ENCODE data around the gene TMEM130. TPM values are rescaled to one million over a fixed set of nuclear protein-coding genes. Genes with fewer than 3 reads are reported as not detected.

Gene TMEM130
- total and polyA plus RNA-seq, 2 donors (not counting 1 experiment from before 2014, with no cell fraction given) = 0.66 to 2.6 TPM

GRCh38 chr7:98802088-98802780, 67.6 kb downstream of the TMEM130 start:
- Histone ChIP-seq H3K36me3 (ENCODE audit: control insufficient read depth, insufficient read depth, low read length) (no peaks in the 10 kb centered on the region), H3K9me3 (ENCODE audit: control insufficient read depth, insufficient read depth, low read depth, low read length) (no peaks in the 10 kb centered on the region), H2AFZ (ENCODE audit: low read length) (no peak overlapping the region), H3K27me3 (ENCODE audit: control insufficient read depth, insufficient read depth, low read length) (no peaks in the 10 kb centered on the region), H4K20me1 (ENCODE audit: control insufficient read depth, extremely low read depth, insufficient read depth, low read length) (no peaks in the 10 kb centered on the region), H3K27ac (ENCODE audit: insufficient read depth, low read length) (no peak overlapping the region), H3K4me3 (replicated peaks in 1 of 4; ENCODE audit: control extremely low read depth in 1 of 4, insufficient read depth in 1 of 4, low read depth in 3 of 4, low read length in 4 of 4) (no peak overlapping the region), H3K4me2 (ENCODE audit: extremely low read depth, insufficient read depth, low read length) (no peak overlapping the region), H3K4me1 (ENCODE audit: control insufficient read depth, extremely low read depth, insufficient read depth, low read length) (no peaks in the 10 kb centered on the region), H3K9ac (ENCODE audit: insufficient read depth, low read length) (no peak overlapping the region), H3K79me2 (ENCODE audit: control insufficient read depth, insufficient read depth, low read length) (no peaks in the 10 kb centered on the region)
- DNase-seq (ENCODE audit: low read depth in 2 of 2) = peak; percentile 4 to 88
- TF ChIP-seq EZH2 (IDR thresholded peaks at IDR 0.05; ENCODE audit: low read length, missing control alignments) = no peak
- TF ChIP-seq, protein P1, sequence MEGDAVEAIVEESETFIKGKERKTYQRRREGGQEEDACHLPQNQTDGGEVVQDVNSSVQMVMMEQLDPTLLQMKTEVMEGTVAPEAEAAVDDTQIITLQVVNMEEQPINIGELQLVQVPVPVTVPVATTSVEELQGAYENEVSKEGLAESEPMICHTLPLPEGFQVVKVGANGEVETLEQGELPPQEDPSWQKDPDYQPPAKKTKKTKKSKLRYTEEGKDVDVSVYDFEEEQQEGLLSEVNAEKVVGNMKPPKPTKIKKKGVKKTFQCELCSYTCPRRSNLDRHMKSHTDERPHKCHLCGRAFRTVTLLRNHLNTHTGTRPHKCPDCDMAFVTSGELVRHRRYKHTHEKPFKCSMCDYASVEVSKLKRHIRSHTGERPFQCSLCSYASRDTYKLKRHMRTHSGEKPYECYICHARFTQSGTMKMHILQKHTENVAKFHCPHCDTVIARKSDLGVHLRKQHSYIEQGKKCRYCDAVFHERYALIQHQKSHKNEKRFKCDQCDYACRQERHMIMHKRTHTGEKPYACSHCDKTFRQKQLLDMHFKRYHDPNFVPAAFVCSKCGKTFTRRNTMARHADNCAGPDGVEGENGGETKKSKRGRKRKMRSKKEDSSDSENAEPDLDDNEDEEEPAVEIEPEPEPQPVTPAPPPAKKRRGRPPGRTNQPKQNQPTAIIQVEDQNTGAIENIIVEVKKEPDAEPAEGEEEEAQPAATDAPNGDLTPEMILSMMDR (conservative IDR thresholded peaks at IDR 0.05 in 1 of 2, IDR thresholded peaks at IDR 0.05 in 1 of 2; ENCODE audit: low read depth in 1 of 2, low read length in 2 of 2) = no peak

DNA sequence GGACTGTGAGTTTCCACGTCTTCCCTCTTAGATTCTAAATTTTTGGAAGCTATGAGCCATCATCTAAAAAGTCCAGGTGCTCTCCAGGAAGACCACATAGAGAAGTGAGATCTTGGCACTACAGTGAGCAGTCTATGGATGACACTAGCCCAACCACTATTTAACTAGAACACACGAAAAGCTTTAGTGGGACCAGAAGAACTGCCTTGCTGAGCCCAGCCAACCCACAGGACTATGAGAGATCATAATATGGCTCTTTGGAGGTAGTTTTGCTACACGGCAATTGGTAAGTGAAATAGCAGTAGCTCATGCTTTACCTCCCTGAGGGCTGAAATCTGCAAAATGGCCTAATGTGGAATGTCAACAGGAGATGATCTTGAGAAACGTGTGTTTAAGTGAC, 68.8 kb downstream of the TMEM130 start:
- H4K20me1 ChIP-seq (ENCODE audit: control insufficient read depth, extremely low read depth, insufficient read depth, low read length) = no peaks in the 10 kb centered on the region
- TF ChIP-seq, protein P1 (conservative IDR thresholded peaks at IDR 0.05 in 1 of 2, IDR thresholded peaks at IDR 0.05 in 1 of 2; ENCODE audit: low read depth in 1 of 2, low read length in 2 of 2) = no peak
- TF ChIP-seq EZH2 (IDR thresholded peaks at IDR 0.05; ENCODE audit: low read length, missing control alignments) = no peak
- no peak overlapping the region for H2AFZ ChIP-seq (ENCODE audit: low read length)
- no peak overlapping the region for H3K4me2 ChIP-seq (ENCODE audit: extremely low read depth, insufficient read depth, low read length)
- H3K27me3 ChIP-seq (ENCODE audit: control insufficient read depth, insufficient read depth, low read length) = no peaks in the 10 kb centered on the region
- no peaks in the 10 kb centered on the region for H3K4me1 ChIP-seq (ENCODE audit: control insufficient read depth, extremely low read depth, insufficient read depth, low read length)
- H3K27ac ChIP-seq (ENCODE audit: insufficient read depth, low read length) = no peak overlapping the region
- H3K9ac ChIP-seq (ENCODE audit: insufficient read depth, low read length) = no peak overlapping the region
- H3K36me3 ChIP-seq (ENCODE audit: control insufficient read depth, insufficient read depth, low read length) = no peaks in the 10 kb centered on the region
- DNase-seq (ENCODE audit: low read depth in 2 of 2) = no peak
- H3K4me3 ChIP-seq (replicated peaks in 1 of 4; ENCODE audit: control extremely low read depth in 1 of 4, insufficient read depth in 1 of 4, low read depth in 3 of 4, low read length in 4 of 4) = no peak overlapping the region
- no peaks in the 10 kb centered on the region for H3K79me2 ChIP-seq (ENCODE audit: control insufficient read depth, insufficient read depth, low read length)
- H3K9me3 ChIP-seq (ENCODE audit: control insufficient read depth, insufficient read depth, low read depth, low read length) = no peaks in the 10 kb centered on the region

DNA sequence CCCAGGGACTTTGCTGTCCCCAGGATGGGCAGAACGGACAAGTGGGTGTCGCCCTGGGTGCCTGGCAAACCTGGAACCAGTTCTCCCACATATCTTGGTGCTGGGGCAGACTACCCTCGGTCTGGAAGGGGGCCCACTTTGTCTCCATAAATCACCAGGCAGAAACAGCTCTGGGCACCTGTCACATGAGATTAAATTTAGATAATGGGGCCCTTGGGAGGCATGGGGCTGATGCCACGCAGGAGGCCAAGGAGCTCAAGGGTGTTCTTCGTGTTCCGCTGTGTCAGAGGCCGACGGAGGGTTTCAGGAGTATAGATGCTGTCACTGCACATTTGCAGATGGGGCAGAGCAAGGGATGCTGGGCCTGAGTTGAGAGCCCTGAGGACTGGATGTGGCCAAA, 72.7 kb downstream of the TMEM130 start:
- Histone ChIP-seq H4K20me1 (ENCODE audit: control insufficient read depth, extremely low read depth, insufficient read depth, low read length) (no peaks in the 10 kb centered on the region), H3K9ac (ENCODE audit: insufficient read depth, low read length) (no peak overlapping the region), H3K4me1 (ENCODE audit: control insufficient read depth, extremely low read depth, insufficient read depth, low read length) (no peaks in the 10 kb centered on the region), H3K79me2 (ENCODE audit: control insufficient read depth, insufficient read depth, low read length) (no peaks in the 10 kb centered on the region), H3K27ac (ENCODE audit: insufficient read depth, low read length) (no peak overlapping the region), H3K4me2 (ENCODE audit: extremely low read depth, insufficient read depth, low read length) (no peak overlapping the region), H2AFZ (ENCODE audit: low read length) (no peak overlapping the region), H3K36me3 (ENCODE audit: control insufficient read depth, insufficient read depth, low read length) (no peaks in the 10 kb centered on the region), H3K9me3 (ENCODE audit: control insufficient read depth, insufficient read depth, low read depth, low read length) (no peaks in the 10 kb centered on the region), H3K4me3 (replicated peaks in 1 of 4; ENCODE audit: control extremely low read depth in 1 of 4, insufficient read depth in 1 of 4, low read depth in 3 of 4, low read length in 4 of 4) (no peak overlapping the region), H3K27me3 (ENCODE audit: control insufficient read depth, insufficient read depth, low read length) (no peaks in the 10 kb centered on the region)
- no peak for DNase-seq (ENCODE audit: low read depth in 2 of 2)
- TF ChIP-seq, protein P1 (conservative IDR thresholded peaks at IDR 0.05 in 1 of 2, IDR thresholded peaks at IDR 0.05 in 1 of 2; ENCODE audit: low read depth in 1 of 2, low read length in 2 of 2) = no peak
- TF ChIP-seq EZH2 (IDR thresholded peaks at IDR 0.05; ENCODE audit: low read length, missing control alignments) = no peak

Other genes with a start within 250 kb of the TMEM130 start
- 14.4 and 20.6 TPM in 2 replicates for gene TRRAP, start 8.5 kb upstream of the TMEM130 start, total RNA-seq
- 11.3 and 17.6 TPM in 2 replicates for gene TRRAP, start 8.5 kb upstream of the TMEM130 start, polyA plus RNA-seq